ENCODE data around the gene RNF103.

- TF ChIP-seq CTCF (conservative IDR thresholded peaks at IDR 0.05): no peak
- TF ChIP-seq EZH2 (IDR thresholded peaks at IDR 0.05; ENCODE audit: low read depth): no peak
Observed at GRCh38 chr2:86671337-86671981, 47.8 kb upstream of the RNF103 start.

All from PC-9 (cell line).